IPS-15b (cell line): ENCODE measurements around the gene SMG1.

ENCODE experiments used
- H3K27me3 ChIP-seq: one replicate; pipeline ENCODE4 v1.6.1; 2013; ENCODE audit warnings: low read length; ENCODE audit not compliant: control insufficient read depth, insufficient read depth
- H3K36me3 ChIP-seq: one replicate; pipeline ENCODE4 v1.6.1; 2013; ENCODE audit warnings: low read length; ENCODE audit not compliant: control insufficient read depth, insufficient read depth
- H3K4me1 ChIP-seq: one replicate; pipeline ENCODE4 v1.6.1; 2013; ENCODE audit warnings: mild to moderate bottlenecking, low read length; ENCODE audit not compliant: control insufficient read depth, insufficient read depth
- H3K4me3 ChIP-seq: one replicate; pipeline ENCODE4 v1.5.1; 2013; ENCODE audit warnings: low read depth, low read length
- H3K9ac ChIP-seq: one replicate; pipeline ENCODE4 v1.6.1; 2013; ENCODE audit warnings: low read depth, mild to moderate bottlenecking, low read length
- H3K9me3 ChIP-seq: one replicate; pipeline ENCODE4 v1.6.1; 2013; ENCODE audit warnings: mild to moderate bottlenecking, low read length; ENCODE audit not compliant: control insufficient read depth, insufficient read depth

Gene SMG1

DNA sequence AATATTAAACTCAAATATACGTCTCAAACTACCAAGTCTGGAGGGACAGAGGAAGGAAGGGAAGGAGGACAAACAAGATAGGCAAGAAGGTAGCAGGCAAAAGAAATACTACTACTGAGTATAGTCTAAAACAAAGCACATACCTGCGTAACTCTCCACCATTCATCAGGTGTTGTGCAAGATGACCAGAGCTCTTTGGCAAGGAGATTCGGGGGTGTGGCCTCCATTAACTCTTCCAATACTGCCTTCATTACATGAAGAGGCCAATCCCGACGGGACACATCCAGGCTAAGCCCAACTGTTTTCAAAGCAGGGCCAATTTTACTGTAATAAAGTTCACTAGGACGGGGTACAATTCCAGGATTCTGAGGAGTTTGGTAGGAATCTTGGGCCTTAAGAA is 86.7 kb downstream of the SMG1 start:
- Histone ChIP-seq H3K27me3 (no peaks in the 10 kb centered on the region), H3K36me3 (peaks cover 45% of the 10 kb centered on the region), H3K9me3 (no peaks in the 10 kb centered on the region), H3K9ac (no peak overlapping the region), H3K4me3 (no peak overlapping the region), H3K4me1 (no peaks in the 10 kb centered on the region)

DNA sequence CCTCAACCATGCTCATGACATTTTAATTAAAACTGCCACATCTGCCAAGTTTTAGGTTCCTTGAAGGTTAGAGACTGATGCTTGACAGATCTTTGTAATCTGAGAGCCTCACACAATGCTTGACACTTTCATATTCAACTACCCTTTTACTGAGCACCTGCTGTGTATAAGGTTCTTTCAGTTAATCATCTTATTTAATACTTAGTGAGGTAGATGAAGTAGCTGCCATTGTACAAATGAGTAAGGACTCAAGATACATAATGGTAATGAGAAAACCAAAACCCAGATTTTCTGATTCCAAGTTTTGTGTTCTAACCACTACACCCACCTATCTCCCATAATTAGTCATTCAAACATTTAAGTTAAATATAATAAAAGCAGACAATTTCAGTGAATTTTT is 89.5 kb downstream of the SMG1 start:
- Histone ChIP-seq H3K9ac (no peak overlapping the region), H3K36me3 (peaks cover 58% of the 10 kb centered on the region), H3K4me1 (no peaks in the 10 kb centered on the region), H3K27me3 (no peaks in the 10 kb centered on the region), H3K4me3 (no peak overlapping the region), H3K9me3 (no peaks in the 10 kb centered on the region)

DNA sequence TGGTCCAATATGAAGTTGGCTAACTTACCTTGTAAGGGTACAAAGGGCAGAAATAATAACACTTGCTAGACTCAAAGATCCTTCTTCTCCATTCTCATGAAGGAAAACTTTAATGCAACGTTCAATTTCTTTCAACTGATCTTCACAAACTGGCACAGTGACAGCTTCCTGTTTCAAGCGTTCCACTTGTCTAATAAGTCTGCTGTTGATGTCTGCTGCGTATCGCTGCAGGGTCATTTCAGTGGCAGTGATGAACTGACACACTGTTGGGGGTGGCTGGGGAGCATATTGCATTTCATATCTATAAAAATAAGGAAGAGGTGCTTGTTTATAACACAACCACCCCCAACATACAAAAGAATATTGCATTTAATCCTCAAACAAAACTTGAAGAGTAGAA is 91.3 kb downstream of the SMG1 start:
- Histone ChIP-seq H3K9ac (no peak overlapping the region), H3K4me1 (no peaks in the 10 kb centered on the region), H3K4me3 (no peak overlapping the region), H3K36me3 (peaks cover 54% of the 10 kb centered on the region), H3K27me3 (no peaks in the 10 kb centered on the region), H3K9me3 (no peaks in the 10 kb centered on the region)

GRCh38 chr16:18833707-18834505 is 92.3 kb downstream of the SMG1 start:
- H3K36me3 ChIP-seq = peaks cover 55% of the 10 kb centered on the region

DNA sequence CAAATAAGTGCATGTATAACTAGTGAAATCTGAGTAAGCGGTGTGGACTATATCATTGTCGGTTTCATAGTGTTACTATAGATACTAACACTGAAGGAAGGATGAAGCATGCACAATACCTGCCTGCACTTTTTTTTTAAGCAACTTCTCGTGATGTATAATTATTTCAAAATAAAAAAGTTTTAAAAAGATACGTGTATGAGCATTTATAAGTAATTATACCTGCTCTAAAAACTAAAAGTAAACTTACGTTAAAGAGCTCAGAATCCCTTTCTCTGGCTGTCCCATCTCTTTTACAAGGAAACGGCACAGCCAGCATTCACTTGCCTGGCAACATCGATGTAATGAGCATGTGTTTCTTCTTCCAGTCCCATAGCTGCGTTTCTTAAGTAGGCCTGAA is 93.6 kb downstream of the SMG1 start:
- Histone ChIP-seq H3K4me3 (no peak overlapping the region), H3K9ac (no peak overlapping the region), H3K36me3 (peaks cover 51% of the 10 kb centered on the region), H3K27me3 (no peaks in the 10 kb centered on the region), H3K9me3 (no peaks in the 10 kb centered on the region), H3K4me1 (peaks cover 3% of the 10 kb centered on the region)

More at GRCh38 chr16:18833707-18834505, 92.3 kb downstream of the SMG1 start:
- Histone ChIP-seq H3K4me3 (no peak overlapping the region), H3K9me3 (no peaks in the 10 kb centered on the region), H3K9ac (no peak overlapping the region), H3K27me3 (no peaks in the 10 kb centered on the region), H3K4me1 (no peaks in the 10 kb centered on the region)

GRCh38 chr16:18832006-18832405 is 94.2 kb downstream of the SMG1 start:
- Histone ChIP-seq H3K9me3 (no peaks in the 10 kb centered on the region), H3K4me3 (no peak overlapping the region), H3K4me1 (peaks cover 3% of the 10 kb centered on the region), H3K36me3 (peaks cover 47% of the 10 kb centered on the region), H3K9ac (no peak overlapping the region), H3K27me3 (no peaks in the 10 kb centered on the region)

- Histone ChIP-seq H3K27me3 (no peaks in the 10 kb centered on the region), H3K4me3 (no peak overlapping the region), H3K36me3 (peaks cover 24% of the 10 kb centered on the region)
Observed at GRCh38 chr16:18829251-18829650, 97.0 kb downstream of the SMG1 start.

DNA sequence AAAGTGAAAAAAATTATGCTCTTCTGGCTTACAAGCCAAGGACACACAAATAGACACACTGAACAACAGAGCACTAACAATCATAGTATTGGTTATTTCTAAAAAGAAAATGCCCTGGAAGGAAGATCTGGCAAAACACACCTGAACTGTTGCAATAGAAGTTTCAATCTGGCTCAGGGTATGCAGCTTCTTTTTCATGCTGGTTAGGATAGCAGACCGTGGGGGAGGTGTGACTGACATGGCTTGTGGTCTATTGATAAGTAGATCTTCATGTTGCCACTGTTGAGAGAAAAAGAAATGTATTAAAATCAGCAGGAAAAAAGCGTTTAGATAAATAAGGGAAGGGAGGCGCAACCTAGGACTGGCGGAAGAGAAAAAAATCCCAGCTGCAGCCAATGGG is 98.3 kb downstream of the SMG1 start:
- peaks cover 18% of the 10 kb centered on the region for H3K36me3 ChIP-seq
- peaks cover 3% of the 10 kb centered on the region for H3K4me1 ChIP-seq
- no peak overlapping the region for H3K9ac ChIP-seq
- H3K4me3 ChIP-seq = no peak overlapping the region
- H3K9me3 ChIP-seq = no peaks in the 10 kb centered on the region
- no peaks in the 10 kb centered on the region for H3K27me3 ChIP-seq

More at GRCh38 chr16:18829251-18829650, 97.0 kb downstream of the SMG1 start:
- Histone ChIP-seq H3K9me3 (no peaks in the 10 kb centered on the region), H3K4me1 (peaks cover 3% of the 10 kb centered on the region), H3K9ac (no peak overlapping the region)

DNA sequence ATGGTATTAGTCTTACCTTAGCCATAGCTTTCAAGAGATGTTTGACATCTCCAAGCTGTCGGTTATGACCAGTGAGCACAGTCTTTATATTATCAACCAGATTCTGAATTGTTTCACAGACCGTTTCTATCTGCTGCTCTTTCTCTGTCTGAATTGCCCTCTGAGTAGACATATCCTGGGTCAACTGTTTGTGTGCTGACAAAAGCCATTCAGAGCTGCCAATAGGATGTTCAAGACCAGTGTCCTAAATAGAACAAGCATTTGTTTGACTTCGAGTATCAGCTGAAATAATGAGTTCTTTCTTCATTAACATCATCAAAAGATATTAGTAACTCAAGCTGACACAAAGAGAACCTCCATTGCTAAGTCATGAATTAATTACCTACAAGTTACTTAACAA is 109.9 kb downstream of the SMG1 start:
- Histone ChIP-seq H3K36me3 (peaks cover 36% of the 10 kb centered on the region), H3K4me3 (no peak overlapping the region), H3K4me1 (no peaks in the 10 kb centered on the region), H3K27me3 (no peaks in the 10 kb centered on the region), H3K9me3 (no peaks in the 10 kb centered on the region), H3K9ac (no peak overlapping the region)

DNA sequence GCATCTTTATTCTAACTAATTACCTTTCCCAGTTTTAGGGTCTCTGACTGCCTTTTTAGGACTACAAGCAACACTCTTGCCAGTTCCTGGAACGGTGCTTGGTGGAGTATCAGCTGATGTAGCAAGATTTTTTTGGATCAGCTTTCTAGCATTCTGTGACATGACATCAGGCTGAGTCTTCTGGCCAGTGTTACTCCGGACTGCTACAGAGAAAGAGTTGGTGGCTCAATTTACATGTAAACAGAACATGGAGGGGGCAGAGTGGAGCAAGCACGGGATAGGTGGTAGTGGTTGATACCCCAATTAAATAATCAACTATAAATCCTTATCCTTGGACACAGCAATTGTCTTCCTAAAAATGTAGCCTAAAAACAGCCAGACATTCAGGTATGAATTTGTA is 114.3 kb downstream of the SMG1 start:
- Histone ChIP-seq H3K9ac (no peak overlapping the region), H3K4me3 (no peak overlapping the region), H3K27me3 (no peaks in the 10 kb centered on the region), H3K36me3 (peaks cover 31% of the 10 kb centered on the region), H3K4me1 (no peaks in the 10 kb centered on the region), H3K9me3 (no peaks in the 10 kb centered on the region)

DNA sequence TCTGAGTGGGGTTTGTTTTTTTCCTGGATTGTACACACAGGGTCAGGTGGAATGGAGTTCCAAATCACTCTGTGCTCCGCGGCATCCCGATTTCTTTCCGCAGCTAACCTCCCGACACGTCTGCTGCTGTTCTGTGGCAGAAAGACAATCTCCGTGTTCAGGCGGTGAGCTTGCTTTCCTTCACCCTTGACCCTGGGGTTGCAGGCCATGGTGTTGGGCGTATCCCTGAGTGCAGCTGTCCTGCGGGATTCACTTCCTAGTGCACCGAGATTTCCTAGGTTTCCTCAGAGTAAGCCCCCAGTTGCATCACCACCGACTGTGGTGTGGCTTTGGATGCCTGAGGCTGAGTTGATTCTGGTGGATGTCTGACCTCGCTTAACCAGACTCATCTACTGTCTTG is 117.0 kb downstream of the SMG1 start:
- H3K4me1 ChIP-seq = peaks cover 3% of the 10 kb centered on the region
- no peak overlapping the region for H3K9ac ChIP-seq
- H3K36me3 ChIP-seq = peaks cover 22% of the 10 kb centered on the region
- H3K9me3 ChIP-seq = no peaks in the 10 kb centered on the region
- no peaks in the 10 kb centered on the region for H3K27me3 ChIP-seq
- no peak overlapping the region for H3K4me3 ChIP-seq

DNA sequence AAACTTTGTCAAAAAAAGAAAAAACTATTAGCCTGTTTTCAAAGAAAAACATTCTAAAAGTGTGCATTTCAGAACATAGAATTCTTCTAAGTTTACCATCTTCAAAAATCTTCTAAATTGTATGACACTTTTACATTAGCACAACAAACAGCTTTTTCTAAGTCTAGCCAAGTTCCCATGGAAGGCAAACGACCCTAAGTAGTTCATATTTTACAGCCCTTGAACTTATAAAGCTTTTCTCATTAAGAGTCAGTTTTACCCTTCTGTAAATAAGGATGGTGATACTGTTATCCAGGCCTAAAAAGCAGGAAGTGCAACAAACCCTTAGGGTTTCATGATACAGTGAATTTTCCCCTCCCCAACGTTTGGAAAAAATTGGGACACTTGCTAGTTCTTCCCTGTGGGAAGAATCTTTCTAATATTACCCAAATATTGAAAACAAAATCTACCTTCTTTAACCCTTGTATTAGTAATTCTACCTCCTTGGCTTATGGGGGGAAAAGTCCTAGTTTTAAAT is 120.9 kb downstream of the SMG1 start:
- no peaks in the 10 kb centered on the region for H3K27me3 ChIP-seq
- H3K4me3 ChIP-seq = no peak overlapping the region
- peaks cover 7% of the 10 kb centered on the region for H3K4me1 ChIP-seq
- no peaks in the 10 kb centered on the region for H3K9me3 ChIP-seq
- no peak overlapping the region for H3K9ac ChIP-seq
- peaks cover 12% of the 10 kb centered on the region for H3K36me3 ChIP-seq
